ENCODE measurements around the gene ABHD2. TPM values are rescaled to one million over a fixed set of nuclear protein-coding genes. Genes with fewer than 3 reads are reported as not detected.
"Not testable (repeated sequence)": the region's sequence is repeated elsewhere in the genome, so short reads cannot be mapped to it uniquely, and the experiment has no call there.

The ABHD2 gene
- polyA plus RNA-seq, 2 donors = 3.8 to 6.0 TPM

DNA sequence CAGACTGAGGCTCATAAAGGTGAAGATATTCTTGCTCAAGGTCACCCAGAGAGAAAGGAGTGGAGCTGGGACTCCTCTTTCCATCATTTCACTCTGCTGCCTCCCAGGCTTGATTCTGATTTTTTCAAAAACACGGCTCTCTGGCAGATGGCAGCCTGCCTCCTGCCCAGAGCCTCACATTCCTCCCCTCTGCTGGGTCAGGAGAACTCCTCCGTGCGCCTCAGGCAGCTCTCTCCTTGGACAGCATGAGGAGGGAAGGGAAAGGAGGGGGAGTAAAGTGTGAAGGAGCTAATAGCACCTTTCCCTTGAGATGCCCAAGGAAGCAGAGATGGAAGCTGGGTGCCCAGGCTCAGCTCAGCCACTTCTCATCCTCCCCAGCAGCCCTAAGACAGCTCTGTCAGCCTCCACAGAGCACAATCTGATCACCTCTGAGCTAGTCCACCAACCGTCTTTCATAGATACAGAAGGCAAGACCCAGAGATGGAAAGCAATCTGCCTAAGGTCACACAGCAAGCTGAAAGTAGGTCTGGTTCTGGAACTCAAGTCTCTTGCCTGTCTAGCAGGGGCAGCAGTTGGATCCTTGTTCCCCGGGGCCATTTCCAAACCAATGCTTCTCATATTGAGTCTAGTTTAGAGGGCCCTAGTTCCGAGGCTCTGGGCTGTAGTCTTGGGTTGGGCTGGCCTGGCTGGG is 129.6 kb downstream of the ABHD2 start:
- H3K9me3 ChIP-seq (ENCODE audit: control insufficient read depth in 2 of 2, insufficient read depth in 1 of 2, low read depth in 1 of 2, low read length in 1 of 2) = no peaks in the 10 kb centered on the region
- H3K4me1 ChIP-seq (ENCODE audit: control insufficient read depth in 2 of 2, insufficient read depth in 2 of 2, low read length in 1 of 2) = no peaks in the 10 kb centered on the region
- H3K36me3 ChIP-seq (ENCODE audit: control insufficient read depth in 2 of 2, insufficient read depth in 2 of 2, low read length in 1 of 2) = no peaks in the 10 kb centered on the region
- WGBS, 2 donors = 72 to 79% methylated on average over 6 of the region's 6 CpGs
- no peak overlapping the region for H3K4me3 ChIP-seq (ENCODE audit: low read depth in 1 of 2, low read length in 2 of 2)
- H3K27me3 ChIP-seq (ENCODE audit: control insufficient read depth in 1 of 2, insufficient read depth in 2 of 2, low read length in 2 of 2) = no peaks in the 10 kb centered on the region
- no peak overlapping the region for H3K27ac ChIP-seq (ENCODE audit: low read depth in 2 of 2, low read length in 1 of 2)

- H3K36me3 ChIP-seq (ENCODE audit: control insufficient read depth in 2 of 2, insufficient read depth in 2 of 2, low read length in 1 of 2) = no peaks in the 10 kb centered on the region
- WGBS, 2 donors = 89 to 90% methylated on average over 8 of the region's 8 CpGs
Measured at GRCh38 chr15:89218531-89218930, 130.3 kb downstream of the ABHD2 start.

DNA sequence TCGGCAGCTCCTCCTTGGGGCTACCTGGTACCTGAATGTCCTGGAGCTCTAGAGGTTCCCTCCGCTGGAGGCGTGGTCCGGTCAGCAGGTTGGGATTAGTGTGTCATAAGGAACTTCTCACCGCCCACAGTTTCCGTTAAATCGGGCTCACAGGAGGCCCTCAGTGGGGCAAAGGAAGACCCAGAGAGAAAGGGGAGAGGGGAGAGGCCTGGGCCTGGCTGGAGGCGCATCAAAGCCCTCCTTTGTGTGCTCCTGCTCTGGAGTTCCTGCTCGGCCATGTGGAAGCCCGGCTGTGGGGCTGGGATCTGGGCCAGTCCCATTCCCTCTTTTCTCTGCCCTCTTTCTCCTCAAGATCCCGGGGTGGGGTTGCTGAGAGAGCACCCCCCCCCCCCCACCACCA is 133.3 kb downstream of the ABHD2 start, which contains the start of gene RLBP1:
RLBP1 (minus strand) TSS at position 37 of the 400 bp plus-strand sequence. CDS start 2,604 bp downstream, outside the sequence.
- Histone ChIP-seq H3K36me3 (ENCODE audit: control insufficient read depth in 2 of 2, insufficient read depth in 2 of 2, low read length in 1 of 2) (no peaks in the 10 kb centered on the region), H3K9me3 (ENCODE audit: control insufficient read depth in 2 of 2, insufficient read depth in 1 of 2, low read depth in 1 of 2, low read length in 1 of 2) (no peaks in the 10 kb centered on the region), H3K4me3 (ENCODE audit: low read depth in 1 of 2, low read length in 2 of 2) (no peak within 1 kb of the TSS), H3K4me1 (ENCODE audit: control insufficient read depth in 2 of 2, insufficient read depth in 2 of 2, low read length in 1 of 2) (no peaks in the 10 kb centered on the region), H3K27ac (ENCODE audit: low read depth in 2 of 2, low read length in 1 of 2) (no peak within 1 kb of the TSS), H3K27me3 (ENCODE audit: control insufficient read depth in 1 of 2, insufficient read depth in 2 of 2, low read length in 2 of 2) (no peaks in the 10 kb centered on the region)
- 69 to 73% methylated on average over 9 to 11 of the region's 11 CpGs for WGBS, 2 donors

More at GRCh38 chr15:89218531-89218930, 130.3 kb downstream of the ABHD2 start:
- Histone ChIP-seq H3K27ac (ENCODE audit: low read depth in 2 of 2, low read length in 1 of 2) (no peak overlapping the region), H3K9me3 (ENCODE audit: control insufficient read depth in 2 of 2, insufficient read depth in 1 of 2, low read depth in 1 of 2, low read length in 1 of 2) (no peaks in the 10 kb centered on the region), H3K27me3 (ENCODE audit: control insufficient read depth in 1 of 2, insufficient read depth in 2 of 2, low read length in 2 of 2) (no peaks in the 10 kb centered on the region), H3K4me3 (ENCODE audit: low read depth in 1 of 2, low read length in 2 of 2) (no peak overlapping the region), H3K4me1 (ENCODE audit: control insufficient read depth in 2 of 2, insufficient read depth in 2 of 2, low read length in 1 of 2) (no peaks in the 10 kb centered on the region)

DNA sequence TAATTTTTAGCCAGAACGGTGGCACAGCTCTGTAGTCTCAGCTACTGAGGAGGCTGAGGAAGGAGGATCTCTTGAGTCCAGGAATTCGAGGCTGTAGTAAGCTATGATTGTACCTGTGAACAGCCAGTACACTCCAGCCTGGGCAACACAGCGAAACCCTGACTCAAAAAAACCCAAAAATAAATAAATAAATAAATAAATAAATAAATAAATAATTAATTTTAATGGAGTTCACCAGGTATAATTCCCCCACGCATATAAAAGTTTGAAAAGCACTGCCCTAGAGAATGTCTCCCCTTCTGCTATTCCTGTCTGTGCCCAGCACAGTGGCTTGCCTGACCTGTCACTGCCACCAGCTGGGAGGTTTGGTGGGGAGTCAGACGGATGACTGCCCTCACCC is 137.3 kb downstream of the ABHD2 start:
- Histone ChIP-seq H3K27me3 (ENCODE audit: control insufficient read depth in 1 of 2, insufficient read depth in 2 of 2, low read length in 2 of 2) (no peaks in the 10 kb centered on the region), H3K36me3 (ENCODE audit: control insufficient read depth in 2 of 2, insufficient read depth in 2 of 2, low read length in 1 of 2) (no peaks in the 10 kb centered on the region), H3K4me3 (ENCODE audit: low read depth in 1 of 2, low read length in 2 of 2) (no peak overlapping the region), H3K9me3 (ENCODE audit: control insufficient read depth in 2 of 2, insufficient read depth in 1 of 2, low read depth in 1 of 2, low read length in 1 of 2) (no peaks in the 10 kb centered on the region), H3K27ac (ENCODE audit: low read depth in 2 of 2, low read length in 1 of 2) (no peak overlapping the region), H3K4me1 (ENCODE audit: control insufficient read depth in 2 of 2, insufficient read depth in 2 of 2, low read length in 1 of 2) (no peaks in the 10 kb centered on the region)
- WGBS, 2 donors = 94 to 97% methylated on average over 5 of the region's 5 CpGs

GRCh38 chr15:89226359-89227221 is 138.3 kb downstream of the ABHD2 start:
- Histone ChIP-seq H3K27me3 (ENCODE audit: control insufficient read depth in 1 of 2, insufficient read depth in 2 of 2, low read length in 2 of 2) (no peaks in the 10 kb centered on the region), H3K36me3 (ENCODE audit: control insufficient read depth in 2 of 2, insufficient read depth in 2 of 2, low read length in 1 of 2) (no peaks in the 10 kb centered on the region), H3K4me3 (ENCODE audit: low read depth in 1 of 2, low read length in 2 of 2) (no peak overlapping the region), H3K9me3 (ENCODE audit: control insufficient read depth in 2 of 2, insufficient read depth in 1 of 2, low read depth in 1 of 2, low read length in 1 of 2) (no peaks in the 10 kb centered on the region), H3K27ac (ENCODE audit: low read depth in 2 of 2, low read length in 1 of 2) (no peak overlapping the region), H3K4me1 (ENCODE audit: control insufficient read depth in 2 of 2, insufficient read depth in 2 of 2, low read length in 1 of 2) (no peaks in the 10 kb centered on the region)
- 84 to 88% methylated on average over 14 of the region's 14 CpGs for WGBS, 2 donors

DNA sequence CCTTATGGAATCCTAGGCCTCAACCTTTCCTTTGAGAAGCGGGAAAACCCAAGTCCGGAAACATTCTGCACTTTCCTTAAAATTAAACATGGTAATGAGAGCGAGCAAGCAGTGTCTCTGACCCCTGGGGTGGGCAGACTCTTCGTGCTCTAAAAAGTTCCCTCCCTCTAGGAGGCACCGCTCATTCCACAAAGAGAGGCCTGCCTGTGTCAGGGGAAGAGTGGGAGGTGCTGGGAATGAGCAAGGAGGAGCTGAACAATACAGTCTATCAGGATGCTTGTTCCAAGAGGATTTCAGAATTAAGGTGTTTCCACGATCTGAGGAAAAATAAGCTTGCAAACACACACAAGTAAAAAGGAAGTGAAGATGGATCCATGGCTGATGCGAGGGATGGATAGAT is 139.2 kb downstream of the ABHD2 start:
- 79 to 82% methylated on average over 7 of the region's 7 CpGs for WGBS, 2 donors
- Histone ChIP-seq H3K9me3 (ENCODE audit: control insufficient read depth in 2 of 2, insufficient read depth in 1 of 2, low read depth in 1 of 2, low read length in 1 of 2) (no peaks in the 10 kb centered on the region), H3K27ac (ENCODE audit: low read depth in 2 of 2, low read length in 1 of 2) (no peak overlapping the region), H3K4me1 (ENCODE audit: control insufficient read depth in 2 of 2, insufficient read depth in 2 of 2, low read length in 1 of 2) (no peaks in the 10 kb centered on the region), H3K4me3 (ENCODE audit: low read depth in 1 of 2, low read length in 2 of 2) (no peak overlapping the region), H3K36me3 (ENCODE audit: control insufficient read depth in 2 of 2, insufficient read depth in 2 of 2, low read length in 1 of 2) (no peaks in the 10 kb centered on the region), H3K27me3 (ENCODE audit: control insufficient read depth in 1 of 2, insufficient read depth in 2 of 2, low read length in 2 of 2) (no peaks in the 10 kb centered on the region)

- no peaks in the 10 kb centered on the region for H3K4me1 ChIP-seq (ENCODE audit: control insufficient read depth in 2 of 2, insufficient read depth in 2 of 2, low read length in 1 of 2)
- H3K36me3 ChIP-seq (ENCODE audit: control insufficient read depth in 2 of 2, insufficient read depth in 2 of 2, low read length in 1 of 2) = no peaks in the 10 kb centered on the region
- H3K27ac ChIP-seq (ENCODE audit: low read depth in 2 of 2, low read length in 1 of 2) = no peak overlapping the region
- 48 to 53% methylated on average over 5 of the region's 5 CpGs for WGBS, 2 donors
- no peak overlapping the region for H3K4me3 ChIP-seq (ENCODE audit: low read depth in 1 of 2, low read length in 2 of 2)
- H3K9me3 ChIP-seq (ENCODE audit: control insufficient read depth in 2 of 2, insufficient read depth in 1 of 2, low read depth in 1 of 2, low read length in 1 of 2) = no peaks in the 10 kb centered on the region
- no peaks in the 10 kb centered on the region for H3K27me3 ChIP-seq (ENCODE audit: control insufficient read depth in 1 of 2, insufficient read depth in 2 of 2, low read length in 2 of 2)
Measured at GRCh38 chr15:89230277-89230676, 142.0 kb downstream of the ABHD2 start.

- no peaks in the 10 kb centered on the region for H3K9me3 ChIP-seq (ENCODE audit: control insufficient read depth in 2 of 2, insufficient read depth in 1 of 2, low read depth in 1 of 2, low read length in 1 of 2)
Measured at GRCh38 chr15:89231832-89232231, 143.6 kb downstream of the ABHD2 start.

DNA sequence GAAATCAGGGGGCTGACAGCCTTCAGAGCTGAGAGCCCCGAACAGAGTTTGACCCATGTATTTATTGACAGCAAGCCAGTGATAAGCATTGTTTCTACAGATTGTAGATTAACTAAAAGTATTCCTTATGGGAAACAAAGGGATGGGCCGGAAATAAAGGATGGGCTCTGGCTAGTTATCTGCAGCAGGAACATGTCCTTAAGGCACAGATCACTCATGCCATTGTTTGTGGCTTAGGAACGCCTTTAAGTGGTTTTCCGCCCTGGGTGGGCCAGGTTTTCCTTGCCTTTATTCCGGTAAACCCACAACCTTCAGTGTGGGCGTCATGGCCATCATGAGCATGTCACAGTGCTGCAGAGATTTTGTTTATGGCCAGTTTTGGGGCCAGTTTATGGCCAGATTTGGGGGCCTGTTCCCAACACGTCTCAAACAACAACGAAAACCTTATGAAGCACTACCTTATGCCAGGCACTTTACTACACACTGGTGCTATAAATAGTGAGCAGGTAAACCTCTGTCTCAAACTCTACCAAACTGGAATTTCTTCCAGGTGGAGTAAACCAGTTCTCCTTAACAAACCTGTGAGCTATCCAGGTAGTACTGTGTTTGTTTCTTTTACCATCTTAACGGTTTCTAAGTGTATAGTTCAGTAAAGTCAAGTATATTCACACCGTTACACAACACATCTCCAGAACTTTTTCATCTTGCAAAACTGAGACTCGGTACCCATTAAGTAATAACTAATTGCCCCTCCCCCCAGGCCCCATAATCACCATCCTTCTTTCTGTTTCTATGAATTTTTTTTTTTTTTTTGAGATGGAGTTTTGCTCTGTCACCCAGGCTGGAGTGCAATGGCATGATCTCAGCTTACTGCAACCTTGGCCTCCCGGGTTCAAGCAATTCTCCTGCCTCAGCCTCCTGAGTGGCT is 151.9 kb downstream of the ABHD2 start:
- H3K27ac ChIP-seq (ENCODE audit: low read depth in 2 of 2, low read length in 1 of 2); H3K27me3 ChIP-seq (ENCODE audit: control insufficient read depth in 1 of 2, insufficient read depth in 2 of 2, low read length in 2 of 2); H3K9me3 ChIP-seq (ENCODE audit: control insufficient read depth in 2 of 2, insufficient read depth in 1 of 2, low read depth in 1 of 2, low read length in 1 of 2); H3K4me3 ChIP-seq (ENCODE audit: low read depth in 1 of 2, low read length in 2 of 2); H3K36me3 ChIP-seq (ENCODE audit: control insufficient read depth in 2 of 2, insufficient read depth in 2 of 2, low read length in 1 of 2); H3K4me1 ChIP-seq (ENCODE audit: control insufficient read depth in 2 of 2, insufficient read depth in 2 of 2, low read length in 1 of 2): not testable (repeated sequence)
- 77 to 84% methylated on average over 12 of the region's 12 CpGs for WGBS, 2 donors

More at GRCh38 chr15:89231832-89232231, 143.6 kb downstream of the ABHD2 start:
- Histone ChIP-seq H3K27me3 (ENCODE audit: control insufficient read depth in 1 of 2, insufficient read depth in 2 of 2, low read length in 2 of 2) (no peaks in the 10 kb centered on the region), H3K4me3 (ENCODE audit: low read depth in 1 of 2, low read length in 2 of 2) (no peak overlapping the region), H3K27ac (ENCODE audit: low read depth in 2 of 2, low read length in 1 of 2) (no peak overlapping the region), H3K36me3 (ENCODE audit: control insufficient read depth in 2 of 2, insufficient read depth in 2 of 2, low read length in 1 of 2) (no peaks in the 10 kb centered on the region), H3K4me1 (ENCODE audit: control insufficient read depth in 2 of 2, insufficient read depth in 2 of 2, low read length in 1 of 2) (no peaks in the 10 kb centered on the region)
